ENCODE results near the gene ZCCHC8.
"Not testable (repeated sequence)": the region's sequence is repeated elsewhere in the genome, so short reads cannot be mapped to it uniquely, and the experiment has no call there.

The ZCCHC8 gene

DNA sequence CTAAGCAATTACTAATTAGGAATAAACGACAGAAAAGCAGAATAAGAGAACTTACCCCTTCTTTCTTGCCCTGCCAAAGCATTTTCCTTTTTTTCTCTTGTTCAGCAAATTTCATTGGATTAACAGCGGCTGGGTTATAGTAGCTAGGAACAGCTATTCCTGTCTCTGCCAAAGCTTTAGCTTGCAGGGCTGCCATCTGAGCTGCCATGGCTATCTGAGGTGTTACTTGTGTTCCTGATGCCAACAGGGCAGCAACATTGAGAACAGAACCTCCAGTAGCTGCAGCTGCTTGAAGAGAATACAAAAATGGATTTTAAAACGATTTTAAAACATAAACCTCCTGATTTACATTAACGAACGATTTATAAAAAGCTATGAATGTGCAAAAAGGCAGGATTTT is 7.4 kb upstream of the ZCCHC8 start:
- no peak for DNase-seq (ENCODE audit: low read depth, low spot score)

DNA sequence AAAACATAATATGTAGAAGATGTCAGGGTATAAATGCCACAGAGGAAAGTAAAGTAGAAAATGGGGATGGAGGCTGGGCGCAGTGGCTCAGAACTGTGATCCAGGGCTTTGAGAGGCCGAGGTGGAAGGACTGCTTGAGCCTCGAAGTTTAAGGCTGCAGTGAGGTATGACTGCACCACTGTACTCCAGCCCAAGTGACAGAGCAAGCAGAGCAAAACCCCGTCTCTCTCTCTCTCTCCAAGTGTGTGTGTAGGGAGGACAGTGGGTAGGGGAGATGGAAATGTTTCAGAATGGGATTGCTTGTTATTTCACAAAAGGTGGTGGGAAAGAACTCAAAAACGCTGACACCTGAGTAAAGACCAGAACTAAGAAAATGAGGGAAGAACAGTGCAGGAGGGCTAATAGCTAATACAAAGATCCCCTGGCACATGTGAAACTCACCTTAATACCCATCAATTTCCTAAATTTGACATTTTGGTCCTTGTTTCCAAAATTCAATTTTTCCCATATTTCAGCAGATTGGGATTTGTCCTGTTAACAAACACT is 5.7 kb upstream of the ZCCHC8 start:
- DNase-seq (ENCODE audit: low read depth, low spot score) = no peak

DNA sequence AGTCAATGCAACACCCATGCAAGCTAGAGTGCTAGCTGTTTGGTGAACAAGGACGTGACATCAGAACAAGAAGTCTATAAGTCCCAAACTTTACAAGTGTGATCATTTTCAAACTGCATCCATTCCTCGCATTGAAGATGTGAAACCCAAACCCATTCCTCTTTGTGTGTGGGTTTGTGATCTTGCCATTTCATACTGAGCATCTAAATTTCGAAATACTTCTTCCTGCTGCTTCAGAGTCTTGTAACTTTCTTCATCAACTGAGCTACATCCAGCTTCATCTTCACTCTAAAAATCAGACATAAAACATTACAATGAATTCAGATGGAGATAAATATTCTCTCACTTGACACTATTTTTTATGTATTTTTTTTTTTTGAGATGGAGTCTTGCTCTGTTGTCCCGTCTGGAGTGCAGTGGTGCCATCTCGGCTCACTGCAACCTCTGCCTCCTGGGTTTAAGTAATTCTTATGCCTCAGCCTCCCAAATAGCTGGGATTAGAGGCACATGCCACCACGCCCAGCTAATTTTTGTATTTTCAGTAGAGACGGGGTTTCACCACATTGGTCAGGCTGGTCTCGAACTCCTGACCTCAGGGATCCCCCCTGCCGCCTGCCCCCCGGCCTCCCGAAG is 4.8 kb upstream of the ZCCHC8 start:
- no peak for DNase-seq (ENCODE audit: low read depth, low spot score)

DNA sequence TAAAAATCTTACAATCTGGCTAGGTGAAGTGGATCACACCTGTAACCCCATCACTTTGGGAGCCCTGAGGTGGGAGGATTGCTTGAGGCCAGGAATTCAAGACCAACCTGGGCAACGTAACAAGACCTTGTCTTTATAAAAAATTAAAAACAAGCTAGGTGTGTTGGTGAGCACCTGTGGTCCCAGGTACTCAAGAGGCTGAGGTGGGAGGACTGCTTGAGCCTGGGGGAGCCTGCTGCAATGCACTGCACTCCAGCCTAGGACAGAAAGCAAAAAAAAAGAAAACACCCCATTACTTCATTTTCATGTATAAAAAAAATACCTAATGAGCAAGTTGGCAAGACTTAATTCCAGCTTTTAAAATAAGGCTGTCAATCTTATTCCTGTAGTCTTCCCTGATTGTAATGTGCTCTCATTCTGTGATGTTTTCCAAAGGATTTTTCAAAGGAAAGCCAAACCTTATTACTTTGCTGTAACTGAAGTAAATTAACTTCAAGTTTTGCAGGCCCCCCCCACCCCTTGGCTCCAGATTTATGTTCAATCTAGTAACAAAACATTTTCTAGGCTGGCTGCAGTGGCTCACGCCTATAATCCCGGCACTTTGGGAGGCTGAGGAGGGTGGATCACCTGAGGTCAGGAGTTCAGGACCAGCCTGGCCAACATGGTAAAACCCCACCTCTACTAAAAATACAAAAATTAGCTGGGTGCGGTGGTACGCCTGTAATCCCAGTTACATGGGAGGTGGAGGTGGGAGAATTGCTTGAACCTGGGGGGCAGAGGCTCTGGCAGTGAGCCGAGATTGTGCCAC is 3.3 kb upstream of the ZCCHC8 start:
- no peak for DNase-seq (ENCODE audit: low read depth, low spot score)

DNA sequence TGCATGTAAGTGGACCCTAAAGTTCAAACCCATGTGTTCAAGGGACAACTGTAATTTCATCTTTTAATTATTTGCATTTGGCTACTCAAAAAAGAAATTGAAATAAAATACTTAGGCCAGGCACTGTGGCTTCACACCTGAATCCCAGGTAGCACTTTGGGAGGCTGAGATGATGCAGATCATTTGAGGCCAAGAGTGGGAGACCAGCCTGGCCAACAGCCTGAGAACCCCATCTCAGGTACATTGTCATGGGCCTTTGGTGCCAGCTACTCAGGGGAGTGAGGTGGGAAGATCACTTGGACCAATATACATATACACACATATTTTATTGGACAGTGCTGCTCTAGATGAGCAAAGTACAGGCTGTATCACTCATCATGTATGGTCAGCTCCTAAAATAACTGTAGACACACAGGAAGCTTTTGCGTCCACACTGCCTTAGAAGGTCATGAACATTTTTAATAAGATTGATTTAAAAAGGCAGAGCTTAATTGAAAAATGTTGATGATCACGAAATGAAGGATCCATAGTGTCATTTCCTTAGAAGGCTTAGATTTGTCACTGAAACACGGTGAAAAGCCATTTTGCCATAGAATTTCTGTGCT is 2.5 kb upstream of the ZCCHC8 start:
- no peak for DNase-seq (ENCODE audit: low read depth, low spot score)

DNA sequence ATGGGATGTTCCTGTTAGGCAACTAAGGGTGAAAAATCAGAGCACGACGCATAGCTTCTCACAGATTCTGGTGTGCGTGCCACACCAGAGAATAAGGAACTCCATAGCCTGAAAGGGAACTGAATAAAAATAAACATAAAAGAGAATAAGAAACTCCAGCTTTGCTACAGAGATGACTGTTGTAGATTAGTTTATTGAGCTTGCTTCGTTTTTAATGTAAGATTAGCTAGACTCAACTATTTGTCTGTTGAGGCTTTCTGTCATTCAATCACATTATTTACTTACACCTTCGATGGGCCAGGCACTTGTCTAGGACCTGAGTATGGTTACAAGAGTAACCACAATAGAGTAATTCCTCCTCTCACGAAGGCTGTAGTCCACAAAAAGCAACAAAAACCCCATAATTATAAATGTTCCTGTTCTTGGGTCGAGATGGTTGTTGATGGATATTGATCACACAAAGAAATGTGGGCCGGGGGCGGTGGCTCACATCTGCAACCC is 807 bp upstream of the ZCCHC8 start:
- DNase-seq (ENCODE audit: low read depth, low spot score) = no peak

DNA sequence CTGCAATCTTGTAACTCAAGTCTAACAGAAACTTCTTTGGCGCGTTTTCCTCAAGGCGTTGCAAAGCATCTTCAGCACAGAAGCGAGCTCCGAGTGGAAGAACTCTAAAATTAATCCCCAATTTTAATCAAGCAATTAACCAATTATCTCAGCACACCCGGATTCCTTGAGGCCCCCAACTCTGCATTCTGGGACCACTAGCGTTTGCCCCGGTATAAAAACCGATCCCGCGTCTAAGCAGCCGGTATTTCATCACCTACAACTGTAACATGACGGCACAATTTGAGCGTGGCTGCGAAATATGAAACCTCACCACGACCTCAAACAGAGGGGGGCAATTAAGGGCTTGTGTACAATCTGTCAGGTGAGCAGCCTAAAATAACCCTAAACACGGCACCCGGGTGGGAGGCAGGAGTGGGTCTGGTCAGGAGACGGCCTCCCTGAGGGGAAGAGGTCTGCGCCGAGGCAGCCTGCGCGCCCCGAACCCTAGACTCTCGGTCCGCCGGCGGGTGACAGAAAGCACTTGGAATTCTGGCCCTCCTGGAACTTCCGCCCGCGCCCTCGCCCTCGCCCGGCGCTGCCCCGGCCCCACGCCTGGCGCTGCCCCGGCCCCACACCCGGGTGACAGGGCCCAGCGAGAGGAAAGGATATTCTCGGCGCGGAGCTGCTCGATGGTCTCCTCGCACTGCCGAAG is 594 bp downstream of the ZCCHC8 start:
- no peak for DNase-seq (ENCODE audit: low read depth, low spot score)

DNA sequence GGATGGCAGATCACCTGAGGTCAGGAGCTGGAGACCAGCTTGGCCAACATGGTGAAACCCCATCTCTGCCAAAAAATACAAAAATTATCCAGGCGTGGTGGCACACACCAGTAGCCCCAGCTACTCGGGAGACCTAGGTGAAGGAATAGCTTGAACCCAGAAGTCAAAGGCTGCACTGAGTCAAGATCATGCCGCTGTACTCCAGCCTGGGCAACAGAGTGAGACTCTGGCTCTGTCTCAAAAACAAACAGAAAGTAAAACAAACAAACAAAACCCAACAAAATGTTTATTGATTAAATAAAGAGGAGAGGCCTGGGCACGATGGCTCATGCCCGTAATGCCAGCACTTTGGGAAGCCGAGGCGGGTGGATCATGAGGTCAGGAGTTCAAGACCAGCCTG is 5.5 kb downstream of the ZCCHC8 start:
- no peak for DNase-seq (ENCODE audit: low read depth, low spot score)

DNA sequence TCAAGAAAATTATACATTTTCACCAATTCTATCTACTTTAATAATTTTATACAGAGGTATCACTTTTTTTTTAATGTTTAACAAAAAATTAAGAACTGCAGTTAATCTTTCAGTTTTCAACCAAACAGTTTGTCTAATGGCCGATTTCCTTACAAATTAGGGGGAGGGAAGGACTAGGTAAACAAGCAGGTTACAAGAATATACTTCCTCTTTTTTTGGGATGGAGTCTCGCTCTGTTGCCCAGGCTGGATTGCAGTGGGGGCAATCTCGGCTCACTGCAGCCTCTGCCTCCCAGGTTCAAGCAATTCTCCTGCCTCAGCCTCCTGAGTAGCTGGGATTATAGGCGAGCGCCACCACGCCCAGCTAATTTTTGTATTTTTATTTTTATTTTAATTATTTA is 7.5 kb downstream of the ZCCHC8 start:
- DNase-seq (ENCODE audit: low read depth, low spot score) = not testable (repeated sequence)

DNA sequence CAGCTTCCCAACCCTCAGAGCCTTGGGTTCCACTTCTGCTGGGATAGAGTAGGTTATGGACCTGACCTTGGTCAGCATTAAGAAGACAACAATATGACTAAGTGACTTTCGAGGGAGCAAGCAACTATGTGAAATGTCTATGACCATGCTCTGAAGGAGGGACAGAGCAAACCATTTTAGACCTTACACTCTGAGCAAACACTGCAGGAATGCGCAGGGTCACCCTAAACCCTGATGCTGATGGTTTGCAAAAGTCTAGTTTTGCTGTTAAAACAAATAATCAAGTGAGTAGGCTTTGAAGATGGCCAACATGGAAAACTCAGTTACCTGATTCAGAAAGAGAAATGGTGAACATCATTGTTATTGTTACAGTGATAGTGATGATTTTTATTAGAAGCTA is 8.7 kb downstream of the ZCCHC8 start:
- DNase-seq (ENCODE audit: low read depth, low spot score) = no peak

DNA sequence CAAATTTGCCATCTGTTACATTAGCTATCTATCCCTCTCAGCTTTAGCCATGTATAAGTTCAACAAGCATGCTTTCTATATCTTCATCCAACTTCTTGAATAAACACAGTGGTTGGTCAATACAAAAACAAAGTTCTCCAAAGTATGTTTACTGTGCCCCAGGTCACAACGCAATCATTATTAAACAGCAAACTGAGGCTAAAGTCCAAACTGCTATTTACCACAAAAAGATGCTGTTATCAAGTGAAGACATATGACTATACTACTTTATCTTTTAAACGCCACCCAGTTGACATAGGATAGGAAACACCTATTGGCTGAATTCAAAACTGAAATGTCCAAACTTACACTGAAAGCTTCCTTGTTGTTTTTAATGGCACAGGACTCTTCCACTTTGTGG is 11.7 kb downstream of the ZCCHC8 start:
- DNase-seq (ENCODE audit: low read depth, low spot score) = no peak

DNA sequence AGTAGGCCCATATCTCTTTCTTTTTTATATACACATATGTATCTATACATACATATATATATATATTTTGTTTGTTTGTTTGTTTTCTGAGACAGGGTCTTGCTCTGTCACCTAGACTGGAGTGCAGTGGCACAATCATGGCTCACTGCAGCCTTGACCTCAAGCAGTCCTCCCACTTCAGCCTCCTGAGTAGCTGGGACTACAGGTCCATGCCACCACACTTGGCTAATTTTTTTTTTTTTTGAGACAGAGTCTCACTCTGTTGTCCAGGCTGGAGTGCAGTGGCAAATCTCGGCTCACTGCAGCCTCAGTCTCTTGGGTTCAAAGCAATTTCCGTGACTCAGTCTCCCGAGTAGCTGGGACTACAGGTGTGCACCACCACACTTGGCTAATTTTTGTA is 12.9 kb downstream of the ZCCHC8 start:
- DNase-seq (ENCODE audit: low read depth, low spot score) = not testable (repeated sequence)

DNA sequence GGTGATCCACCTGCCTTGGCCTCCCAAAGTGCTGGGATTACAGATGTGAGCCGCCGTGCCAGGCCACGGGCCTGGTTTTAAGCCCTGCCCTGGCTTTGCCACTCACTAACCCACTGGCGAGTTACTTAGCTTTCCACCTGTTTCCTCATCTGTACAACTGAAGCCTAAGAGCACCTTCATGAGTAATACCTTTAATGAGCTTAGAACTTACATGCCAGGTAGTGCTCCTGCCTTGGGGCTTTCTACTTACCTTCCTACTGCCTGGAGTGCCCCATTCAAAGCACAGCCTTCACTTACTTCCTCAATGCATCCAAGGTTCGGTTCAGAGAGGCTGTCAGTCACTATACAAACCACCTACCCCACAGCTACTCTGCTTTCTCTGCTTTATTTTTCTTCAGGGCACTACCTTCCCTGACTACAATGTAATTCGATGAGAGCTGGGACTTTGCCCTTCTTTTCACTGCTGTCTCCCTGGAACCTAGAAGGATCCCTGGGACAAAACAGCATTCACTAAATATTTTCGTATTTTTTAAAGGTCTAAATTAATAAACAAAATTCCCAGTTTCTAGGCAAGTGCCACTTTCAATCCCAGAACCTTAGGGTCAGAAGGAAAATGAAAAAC is 13.8 kb downstream of the ZCCHC8 start:
- no peak for DNase-seq (ENCODE audit: low read depth, low spot score)

DNA sequence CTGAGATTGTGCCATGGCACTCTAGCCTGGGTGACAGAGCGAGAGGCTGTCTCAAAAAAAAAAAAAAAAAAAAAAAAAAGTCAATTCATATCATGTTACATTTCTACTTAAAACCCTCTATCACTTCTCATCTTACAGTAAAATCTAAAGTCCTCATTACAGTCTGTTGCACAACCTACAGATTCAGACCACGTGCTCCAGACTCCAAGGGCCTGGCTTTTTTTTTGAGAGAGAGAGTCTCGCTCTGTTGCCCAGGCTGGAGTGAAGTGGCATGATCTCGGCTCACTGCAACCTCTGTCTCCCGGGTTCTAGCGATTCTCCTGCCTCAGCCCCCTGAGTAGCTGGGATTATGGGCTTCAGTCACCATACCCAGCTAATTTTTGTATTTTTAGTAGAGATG is 14.4 kb downstream of the ZCCHC8 start:
- DNase-seq (ENCODE audit: low read depth, low spot score) = not testable (repeated sequence)

DNA sequence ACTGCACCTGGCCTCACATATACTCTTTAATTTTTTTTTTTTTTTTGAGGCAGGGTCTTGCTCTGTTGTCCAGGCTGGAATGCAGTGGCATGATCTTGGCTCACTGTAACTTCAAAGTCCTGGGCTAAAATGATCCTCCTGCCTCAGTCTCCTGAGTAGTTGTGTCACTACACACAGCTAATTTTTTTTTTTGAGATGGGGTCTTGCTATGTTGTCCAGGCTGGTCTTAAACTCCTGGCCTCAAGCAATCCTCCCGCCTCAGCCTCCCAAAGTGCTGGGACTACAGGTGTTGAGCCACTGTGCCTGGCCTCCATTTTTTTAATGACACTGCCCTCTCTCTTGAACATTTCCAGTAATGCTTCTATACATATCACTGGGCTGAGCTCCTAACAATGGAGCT is 16.3 kb downstream of the ZCCHC8 start:
- DNase-seq (ENCODE audit: low read depth, low spot score) = not testable (repeated sequence)

DNA sequence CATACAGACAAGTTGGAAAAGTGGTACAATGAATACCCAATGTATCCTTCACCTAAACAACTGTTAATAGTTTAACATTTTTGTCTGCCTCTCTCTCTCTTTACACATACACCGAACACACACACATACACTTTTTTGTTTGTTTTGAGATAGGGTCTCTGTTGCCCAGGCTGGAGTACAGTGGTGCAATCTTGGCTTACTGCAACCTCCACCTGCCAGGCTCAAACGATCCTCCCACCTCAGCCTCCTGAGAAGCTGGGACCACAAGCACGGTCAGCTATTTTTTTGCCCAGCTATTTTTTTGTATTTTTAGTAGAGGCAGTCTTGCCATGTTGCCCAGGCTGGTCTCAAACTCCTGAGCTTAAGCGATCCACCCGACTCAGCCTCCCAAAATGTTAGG is 16.8 kb downstream of the ZCCHC8 start:
- no peak for DNase-seq (ENCODE audit: low read depth, low spot score)

DNA sequence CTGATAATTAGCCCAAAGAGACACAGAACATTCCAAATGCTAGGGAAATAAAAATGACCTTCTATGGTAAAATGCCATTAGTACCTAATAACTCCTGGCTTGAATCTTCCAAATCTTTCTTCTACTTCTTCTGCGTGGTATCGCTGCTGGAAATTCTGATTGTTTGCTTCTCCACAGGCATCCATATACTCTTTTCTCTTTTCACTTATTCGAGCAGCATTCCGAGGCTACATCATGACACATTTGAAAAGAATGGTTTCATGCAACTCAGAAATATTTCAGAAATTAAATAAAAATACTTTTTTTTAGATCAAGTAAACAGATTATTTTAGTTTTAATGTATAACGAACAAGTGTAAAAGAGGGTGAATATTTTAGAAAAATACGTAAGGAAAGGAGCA is 18.9 kb downstream of the ZCCHC8 start:
- no peak for DNase-seq (ENCODE audit: low read depth, low spot score)

DNA sequence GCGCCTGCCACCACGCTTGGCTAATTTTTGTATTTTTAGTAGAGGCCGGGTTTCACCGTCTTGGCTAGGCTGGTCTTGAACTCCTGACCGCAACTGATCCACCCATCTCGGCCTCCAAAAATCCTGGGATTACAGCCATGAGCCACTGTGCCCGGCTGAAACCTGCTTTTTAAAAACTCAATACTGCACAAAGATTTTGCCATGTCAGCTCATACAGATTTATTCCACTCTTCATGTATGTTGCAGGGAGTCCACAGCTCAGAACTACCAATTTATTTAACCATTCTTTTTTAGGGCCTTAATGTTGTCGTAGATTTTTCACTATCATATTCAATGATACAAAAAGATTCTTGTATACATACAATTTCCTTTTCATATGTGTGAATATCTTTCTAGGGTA is 20.0 kb downstream of the ZCCHC8 start:
- DNase-seq (ENCODE audit: low read depth, low spot score) = no peak

DNA sequence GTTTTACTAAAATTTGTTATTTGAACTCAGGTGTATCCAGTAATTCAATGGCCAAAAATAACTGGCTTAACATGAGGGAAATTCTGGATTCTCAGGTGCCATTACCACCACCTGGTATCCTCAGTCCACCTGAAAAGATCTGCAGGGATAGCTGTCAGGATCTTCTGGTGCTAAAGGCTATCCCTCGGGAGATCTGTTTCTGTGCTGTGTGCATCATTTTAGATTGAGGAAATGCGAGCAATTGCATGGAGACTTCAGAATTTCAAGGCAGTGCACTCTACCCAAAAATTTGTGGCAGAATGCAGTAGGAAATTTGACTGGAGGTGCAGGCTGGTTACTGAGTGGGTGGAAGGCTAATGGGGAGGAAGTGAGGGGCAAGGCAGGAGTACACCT is 26.4 kb downstream of the ZCCHC8 start:
- no peak for DNase-seq (ENCODE audit: low read depth, low spot score)

DNA sequence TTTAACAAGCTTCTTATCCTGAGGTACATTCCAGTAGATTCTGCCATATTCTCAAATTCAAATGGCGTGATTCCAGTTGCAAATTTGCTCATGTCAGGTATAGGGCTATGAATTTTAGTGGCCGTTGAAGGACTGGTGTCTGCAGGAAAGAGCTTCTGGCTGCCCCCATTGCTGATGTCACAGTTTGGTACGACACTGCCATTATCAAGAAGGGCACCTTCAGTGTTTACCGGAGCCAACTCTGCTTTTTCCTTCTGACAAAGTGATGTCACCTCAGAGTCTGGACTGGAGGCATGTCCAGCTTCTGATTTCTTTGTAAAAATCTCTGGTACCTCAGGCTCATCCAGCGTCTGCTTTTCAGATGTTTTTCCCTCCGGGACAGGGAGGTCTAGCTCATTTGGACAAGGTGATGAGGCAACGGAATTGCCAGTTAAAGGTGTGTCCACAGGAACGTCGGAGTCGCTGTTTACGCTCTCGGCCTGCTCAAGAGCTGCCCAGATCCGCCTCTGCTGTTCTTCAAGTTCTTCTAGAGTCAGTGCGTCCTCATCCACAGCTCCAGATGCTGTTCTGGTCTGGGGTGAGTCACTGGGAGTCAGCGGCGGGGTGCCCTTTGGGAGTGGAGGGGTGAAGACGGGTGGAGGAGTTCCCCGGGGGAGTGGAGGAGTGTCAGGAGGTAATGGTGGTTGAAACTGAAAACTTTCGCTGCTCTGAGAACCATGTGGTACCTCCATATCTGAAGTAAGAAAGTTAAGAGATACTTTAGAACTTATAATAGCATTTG is 27.0 kb downstream of the ZCCHC8 start:
- DNase-seq (ENCODE audit: low read depth, low spot score) = no peak

Measured in smooth muscle cell of the brain vasculature (primary cell).